GM21381 (cell line): ENCODE measurements around the gene PFDN1.

ENCODE experiments used
- ATAC-seq: cut with Tn5 transposase; IDR thresholded peaks from one replicate; pipeline ENCODE4 v1.9.1; 2021; ENCODE audit warnings: mild to moderate bottlenecking, moderate library complexity; ENCODE audit not compliant: unreplicated experiment

PFDN1 gene

DNA sequence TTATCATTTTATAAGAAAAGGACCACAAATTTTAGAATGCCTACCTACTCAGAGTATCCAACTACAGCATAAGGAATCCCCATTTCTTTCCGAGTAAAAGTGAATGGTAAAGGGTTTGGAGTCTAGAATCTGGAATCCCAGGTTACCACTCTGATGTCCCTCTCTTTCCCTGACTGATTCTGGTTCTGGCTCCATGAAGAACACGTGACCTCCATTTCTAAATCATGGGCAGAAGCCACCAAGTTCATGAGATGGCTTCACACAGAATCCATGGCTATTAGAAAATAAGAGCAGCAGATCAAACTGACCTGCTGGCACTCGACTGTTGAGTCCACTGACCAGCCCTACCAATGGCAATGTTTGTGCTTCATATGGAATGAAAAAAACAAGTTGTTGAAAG, 40.7 kb downstream of the PFDN1 start:
- ATAC-seq, result no peak

- no peak for ATAC-seq
Measured at GRCh38 chr5:140261403-140262171, 41.3 kb downstream of the PFDN1 start.

DNA sequence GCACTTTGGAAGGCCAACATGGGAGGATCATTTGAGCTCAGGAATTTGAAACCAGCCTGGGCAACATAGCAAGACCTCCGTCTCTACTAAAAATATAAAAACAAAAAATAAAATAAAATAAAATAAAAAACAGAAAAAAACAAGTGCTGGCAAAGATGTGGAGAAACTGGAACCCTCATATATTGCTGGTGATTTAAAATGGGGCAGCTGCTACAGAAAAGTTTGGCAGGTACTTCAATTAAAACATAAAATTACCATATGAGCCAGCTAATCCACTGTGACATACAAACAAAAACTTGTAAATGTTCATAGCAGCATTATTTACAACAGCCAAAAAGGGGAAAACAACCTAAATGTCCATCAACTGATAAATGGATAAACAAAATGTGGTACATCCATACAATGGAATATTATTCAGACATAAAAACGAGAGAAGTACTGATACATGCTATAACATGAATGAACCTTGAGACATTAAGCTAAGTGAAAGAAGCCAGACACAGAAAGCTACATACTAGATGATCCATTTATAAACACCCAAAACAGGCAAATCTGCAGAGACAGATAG, 42.7 kb downstream of the PFDN1 start:
- no peak for ATAC-seq

DNA sequence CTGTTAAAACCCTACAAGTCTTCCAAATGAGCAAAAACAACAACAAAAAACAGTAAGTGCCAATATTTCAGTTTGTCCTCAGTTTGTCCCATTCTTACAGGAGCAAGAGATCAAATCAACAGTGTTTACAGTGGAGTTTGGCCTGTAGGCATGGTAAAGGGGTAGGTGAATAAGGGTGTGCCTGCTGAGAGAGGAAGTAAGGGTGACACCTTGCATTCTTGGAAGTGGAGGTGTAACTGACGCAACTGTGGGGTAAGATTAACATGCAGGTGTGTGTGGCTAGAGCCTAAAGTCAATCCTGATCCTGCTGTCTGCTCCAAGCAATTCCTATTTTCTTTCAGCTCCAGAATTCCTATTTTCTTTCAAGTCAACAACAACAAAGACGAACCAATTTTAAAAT, 43.4 kb downstream of the PFDN1 start:
- no peak for ATAC-seq

DNA sequence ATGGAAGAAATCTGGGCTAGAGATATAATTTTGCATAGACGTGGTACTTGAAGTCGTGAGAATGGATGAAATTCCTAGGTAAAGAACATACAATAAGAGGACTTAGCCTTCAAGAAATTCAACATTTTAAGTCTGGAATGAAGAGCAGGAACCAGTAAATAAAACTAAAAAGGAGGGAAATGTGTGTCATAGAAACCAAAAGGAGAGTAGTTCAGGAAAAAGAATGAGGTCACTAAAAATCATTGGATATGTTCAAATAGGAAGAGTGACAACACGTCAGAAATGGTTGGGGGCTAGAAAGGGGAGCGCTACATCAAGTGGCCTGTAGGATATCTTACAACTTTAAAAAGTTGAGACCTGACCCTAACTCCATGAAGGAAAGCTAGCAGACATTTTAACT, 44.0 kb downstream of the PFDN1 start:
- ATAC-seq, result no peak

GRCh38 chr5:140258016-140258415, 44.9 kb downstream of the PFDN1 start:
- ATAC-seq, result no peak

DNA sequence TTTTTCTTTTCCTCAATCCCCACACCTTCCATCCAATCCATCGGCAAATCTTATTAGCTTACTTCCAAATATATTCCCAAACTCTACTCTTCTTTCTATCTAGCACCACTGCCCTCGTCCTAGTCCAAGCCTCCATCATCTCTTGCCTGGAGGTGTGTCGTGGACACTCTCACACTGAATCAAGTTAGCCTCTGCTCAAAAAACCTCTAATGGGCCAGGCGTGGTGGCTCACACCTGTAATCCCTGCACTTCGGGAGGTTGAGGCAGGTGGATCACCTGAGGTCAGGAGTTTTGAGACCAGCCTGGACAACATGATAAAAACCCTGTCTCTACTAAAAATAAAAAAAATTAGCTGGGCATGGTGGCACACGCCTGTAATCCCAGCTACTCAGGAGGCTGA, 46.2 kb downstream of the PFDN1 start:
- ATAC-seq, result no peak

DNA sequence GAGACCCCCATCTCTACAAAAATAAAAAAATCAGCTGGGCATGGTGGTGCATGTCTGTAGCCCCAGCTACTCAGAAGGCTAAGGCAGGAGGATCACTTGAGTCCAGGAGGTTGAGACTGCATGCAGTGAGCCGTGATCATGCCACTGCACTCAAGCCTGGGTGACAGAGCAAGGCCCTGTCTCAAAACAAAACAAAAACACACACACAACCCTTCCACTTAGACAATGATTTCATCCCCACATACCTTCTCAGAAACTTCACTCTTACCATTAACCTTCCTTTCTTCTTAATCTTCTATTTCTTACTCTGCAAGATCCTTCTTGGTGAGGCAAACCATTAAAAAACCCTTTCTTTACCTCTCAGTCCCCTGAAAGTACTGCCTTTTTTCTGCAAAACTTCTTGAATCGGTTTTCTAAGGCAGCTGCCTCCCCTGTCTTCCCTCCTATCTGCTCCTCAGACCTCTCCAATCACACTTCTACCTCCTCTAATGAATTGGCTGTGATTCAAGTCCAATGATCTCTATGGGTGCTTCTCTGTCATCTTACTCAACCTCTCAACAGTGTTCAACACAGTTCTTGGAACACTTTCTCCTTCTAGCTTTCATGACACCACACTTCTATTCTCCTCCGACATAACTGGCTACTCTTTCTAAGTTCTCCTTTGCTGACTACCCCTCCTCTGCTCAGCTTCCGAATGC, 47.3 kb downstream of the PFDN1 start:
- no peak for ATAC-seq

DNA sequence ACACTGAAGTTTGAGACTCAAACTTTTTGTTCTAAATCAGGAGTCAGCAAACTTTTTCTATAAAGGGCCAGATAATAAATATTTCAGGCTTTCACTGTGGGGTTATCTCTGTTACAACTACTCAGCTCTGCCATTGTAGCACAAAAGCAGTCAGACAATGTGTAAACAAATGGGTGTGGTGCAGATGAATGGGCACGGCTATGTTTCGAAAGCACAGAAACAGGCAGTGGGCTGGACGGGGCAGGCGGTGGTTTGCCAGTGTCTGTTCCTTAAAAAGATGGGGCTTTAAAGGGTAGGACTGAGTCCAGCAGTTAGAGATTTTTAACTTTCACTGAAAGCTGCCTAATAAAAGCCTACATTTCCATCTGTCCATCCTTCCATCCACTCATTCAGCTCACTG, 48.9 kb downstream of the PFDN1 start:
- ATAC-seq, result no peak

GRCh38 chr5:140252470-140253126, 50.3 kb downstream of the PFDN1 start:
- no peak for ATAC-seq

DNA sequence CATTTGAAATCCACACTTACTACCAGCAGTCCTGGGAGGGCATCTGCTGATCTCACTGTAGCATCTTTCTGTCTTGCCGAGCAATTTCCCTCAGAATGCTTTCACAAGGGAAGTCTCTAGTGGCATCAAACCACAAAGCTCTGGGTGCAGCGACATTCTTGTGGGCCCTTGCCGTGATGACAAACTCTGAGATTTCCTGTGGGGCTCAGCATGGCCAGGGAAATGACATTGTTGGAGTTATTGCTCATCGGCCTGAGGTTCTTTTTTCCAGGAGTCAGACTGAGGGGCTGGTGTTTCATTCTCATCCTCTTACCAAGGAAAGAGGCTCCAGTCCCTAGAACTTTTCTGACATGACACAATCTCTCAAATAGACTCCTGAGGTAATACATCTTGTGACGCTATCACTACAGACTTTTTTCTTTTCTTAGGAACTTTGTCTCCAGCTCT, 51.4 kb downstream of the PFDN1 start:
- peak; percentile 75 for ATAC-seq

GRCh38 chr5:140250386-140250785, 52.5 kb downstream of the PFDN1 start:
- ATAC-seq, result no peak

DNA sequence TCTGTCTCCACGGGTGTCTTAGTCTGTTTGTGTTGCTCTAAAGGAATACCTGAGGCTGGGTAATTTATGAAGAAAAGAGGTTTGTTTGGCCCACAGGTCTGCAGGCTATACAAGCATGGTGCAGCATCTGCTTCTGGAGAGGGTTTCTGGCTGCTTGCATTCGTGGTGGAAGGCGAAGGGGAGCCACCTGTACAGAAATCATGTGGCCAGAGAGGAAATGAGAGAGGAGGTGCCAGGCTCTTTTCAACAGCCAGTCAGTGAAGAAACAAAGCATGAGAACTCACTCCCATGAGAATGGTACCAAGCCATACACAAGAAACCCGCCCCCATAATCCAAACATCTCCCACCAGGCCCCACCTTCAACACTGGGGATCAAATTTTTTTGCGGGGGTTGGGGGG, 53.4 kb downstream of the PFDN1 start:
- ATAC-seq, result no peak

- no peak for ATAC-seq
Measured at GRCh38 chr5:140248414-140248813, 54.5 kb downstream of the PFDN1 start.

- no peak for ATAC-seq
Measured at GRCh38 chr5:140246378-140247122, 56.4 kb downstream of the PFDN1 start.

- ATAC-seq, result no peak
Measured at GRCh38 chr5:140245926-140246325, 57.0 kb downstream of the PFDN1 start.

DNA sequence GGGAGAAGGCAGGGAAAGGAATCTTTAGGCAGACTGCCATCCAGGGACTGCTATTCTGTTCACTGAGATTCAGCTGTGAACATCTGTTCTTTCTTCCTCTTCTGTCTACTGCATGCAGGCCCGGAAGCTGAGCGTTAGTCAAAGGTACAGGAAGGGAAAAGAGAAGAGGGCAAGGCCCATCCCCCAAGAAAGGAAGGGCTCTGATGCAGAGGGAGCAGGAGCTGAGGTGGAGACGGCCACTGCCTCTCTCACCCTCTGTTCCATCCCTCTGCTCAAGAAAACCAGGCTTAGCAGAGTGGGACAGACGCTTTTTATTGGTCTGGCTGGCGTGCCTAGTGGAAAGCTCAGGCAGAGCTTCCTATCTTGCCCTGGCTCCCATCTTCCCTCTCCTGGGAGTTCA, 57.6 kb downstream of the PFDN1 start:
- ATAC-seq, result no peak

GRCh38 chr5:140244525-140245025, 58.3 kb downstream of the PFDN1 start:
- ATAC-seq, result no peak

DNA sequence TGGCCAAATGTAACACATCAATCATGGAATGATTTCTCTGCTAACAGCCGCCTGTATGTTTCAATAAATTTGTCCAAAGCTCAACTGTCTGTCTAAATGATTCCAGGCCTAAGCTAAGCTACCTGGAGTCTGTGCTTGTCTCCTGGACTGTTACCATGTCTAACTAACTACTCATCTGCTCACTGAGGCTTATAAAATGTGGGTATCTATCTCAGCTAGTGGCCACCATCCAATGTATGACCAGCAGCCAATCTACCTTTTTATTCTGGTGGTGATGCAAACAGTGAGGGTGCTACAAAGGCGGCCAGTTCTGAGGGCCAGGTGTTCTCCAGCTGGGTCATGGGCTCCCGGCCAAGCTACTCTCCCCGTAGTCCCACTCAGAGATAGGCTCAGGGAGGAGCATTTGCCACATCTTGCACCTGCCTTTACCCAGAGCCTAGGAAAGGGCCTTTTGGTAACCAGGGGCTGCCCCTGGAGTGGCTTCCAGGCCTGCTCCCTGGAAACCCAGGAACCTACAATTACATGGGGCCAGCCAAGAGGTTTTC, 59.1 kb downstream of the PFDN1 start:
- ATAC-seq, result no peak

- ATAC-seq, result no peak
Measured at GRCh38 chr5:140242890-140243585, 59.9 kb downstream of the PFDN1 start.
